ENCODE results near the gene ENAH.
"Not testable (repeated sequence)": the region's sequence is repeated elsewhere in the genome, so short reads cannot be mapped to it uniquely, and the experiment has no call there.

Gene ENAH

GRCh38 chr1:225652729-225653462 lies at the start of gene ENAH:
TSS of gene ENAH (minus strand) at chr1:225653123. CDS start at chr1:225652690, 433 bp downstream.
- DNase-seq = peak; percentile 34 to 54

- DNase-seq = no peak
Measured at GRCh38 chr1:225700889-225701465, 48.1 kb upstream of the ENAH start.

GRCh38 chr1:225700164-225700821 lies 47.4 kb upstream of the ENAH start:
- DNase-seq = no peak

- no peak for DNase-seq
Measured at GRCh38 chr1:225699336-225699735, 46.4 kb upstream of the ENAH start.

GRCh38 chr1:225698194-225698593 lies 45.3 kb upstream of the ENAH start:
- DNase-seq = not testable (repeated sequence)

GRCh38 chr1:225697428-225697827 lies 44.5 kb upstream of the ENAH start:
- DNase-seq = no peak

- DNase-seq = no peak
Measured at GRCh38 chr1:225695578-225696337, 42.8 kb upstream of the ENAH start.

- no peak for DNase-seq
Measured at GRCh38 chr1:225694151-225694603, 41.3 kb upstream of the ENAH start.

- not testable (repeated sequence) for DNase-seq
Measured at GRCh38 chr1:225693697-225694096, 40.8 kb upstream of the ENAH start.

- DNase-seq = no peak
Measured at GRCh38 chr1:225693085-225693696, 40.3 kb upstream of the ENAH start.

- no peak for DNase-seq
Measured at GRCh38 chr1:225692517-225692879, 39.6 kb upstream of the ENAH start.

GRCh38 chr1:225691861-225692516 lies 39.1 kb upstream of the ENAH start:
- no peak for DNase-seq

GRCh38 chr1:225691377-225691776 lies 38.5 kb upstream of the ENAH start:
- DNase-seq = no peak

- no peak for DNase-seq
Measured at GRCh38 chr1:225689882-225690459, 37.0 kb upstream of the ENAH start.

- no peak for DNase-seq
Measured at GRCh38 chr1:225688345-225688744, 35.4 kb upstream of the ENAH start.

- DNase-seq = no peak
Measured at GRCh38 chr1:225685476-225686176, 32.7 kb upstream of the ENAH start.

- no peak for DNase-seq
Measured at GRCh38 chr1:225684741-225685140, 31.8 kb upstream of the ENAH start.

GRCh38 chr1:225681231-225681630 lies 28.3 kb upstream of the ENAH start:
- no peak for DNase-seq

GRCh38 chr1:225678545-225678944 lies 25.6 kb upstream of the ENAH start:
- no peak for DNase-seq

- no peak for DNase-seq
Measured at GRCh38 chr1:225677350-225678124, 24.6 kb upstream of the ENAH start.
